GM19099 (cell line): ENCODE measurements around the gene RAP1GDS1.

Source experiments
- POLR2A ChIP-seq: IDR thresholded peaks from 3 replicates; pipeline ENCODE4 v1.6.1; 2011; ENCODE audit warnings: low read depth; ENCODE audit not compliant: insufficient read length; ENCODE audit errors: extremely low read depth

The RAP1GDS1 gene

DNA sequence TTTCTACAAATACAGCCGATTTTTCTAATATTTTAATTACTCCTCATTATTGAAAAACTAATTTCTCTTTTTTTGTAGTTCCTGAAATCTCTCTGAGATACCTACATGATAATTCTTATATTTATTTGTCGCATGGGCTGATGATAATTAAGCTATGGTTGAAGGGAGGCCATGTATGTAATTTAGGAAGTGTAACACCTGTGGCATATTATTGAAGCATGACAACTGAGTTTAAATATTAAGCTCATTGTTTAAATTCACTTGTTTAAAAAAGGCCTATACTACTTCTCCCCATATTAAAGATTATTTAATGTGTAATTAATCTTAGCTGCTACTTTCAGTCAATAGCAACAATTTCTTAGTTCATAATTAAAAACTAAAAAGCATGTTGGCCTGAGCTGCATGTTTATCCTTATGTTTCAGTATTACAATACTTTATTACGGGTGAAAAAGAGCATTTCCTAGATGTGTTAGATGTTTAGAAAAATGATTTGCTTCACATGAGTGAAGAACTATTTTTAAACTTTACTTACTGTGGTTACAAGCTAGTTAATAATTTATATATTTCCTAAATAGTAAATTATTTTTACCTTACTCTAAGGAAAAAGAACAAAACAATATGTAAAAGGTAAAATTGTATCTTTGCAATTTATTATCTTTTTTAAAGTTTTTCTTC, 122.4 kb downstream of the RAP1GDS1 start:
- no peak for TF ChIP-seq POLR2A

DNA sequence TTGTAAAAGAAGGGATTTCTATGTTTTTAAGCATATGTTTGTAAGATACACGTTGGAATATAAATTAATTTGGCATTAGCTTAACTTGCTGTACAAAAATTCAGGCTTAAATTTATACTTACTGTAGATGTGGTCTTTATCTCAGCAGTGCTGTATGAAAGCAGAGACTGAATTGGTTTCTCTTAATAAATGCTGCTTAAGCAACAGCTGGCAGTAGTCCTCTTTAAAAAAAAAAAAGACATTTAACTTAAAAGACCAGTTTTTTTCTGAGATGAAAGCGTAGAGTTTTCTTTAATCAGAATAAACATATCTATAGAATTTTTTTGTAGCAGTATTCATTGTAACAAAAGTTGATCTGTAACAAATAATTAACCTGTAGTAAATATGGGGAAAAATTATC, 124.6 kb downstream of the RAP1GDS1 start:
- no peak for TF ChIP-seq POLR2A

GRCh38 chr4:98387345-98388026, 126.3 kb downstream of the RAP1GDS1 start:
- no peak for TF ChIP-seq POLR2A

GRCh38 chr4:98394134-98394533, 132.9 kb downstream of the RAP1GDS1 start:
- no peak for TF ChIP-seq POLR2A

GRCh38 chr4:98399915-98400314, 138.7 kb downstream of the RAP1GDS1 start:
- no peak for TF ChIP-seq POLR2A

DNA sequence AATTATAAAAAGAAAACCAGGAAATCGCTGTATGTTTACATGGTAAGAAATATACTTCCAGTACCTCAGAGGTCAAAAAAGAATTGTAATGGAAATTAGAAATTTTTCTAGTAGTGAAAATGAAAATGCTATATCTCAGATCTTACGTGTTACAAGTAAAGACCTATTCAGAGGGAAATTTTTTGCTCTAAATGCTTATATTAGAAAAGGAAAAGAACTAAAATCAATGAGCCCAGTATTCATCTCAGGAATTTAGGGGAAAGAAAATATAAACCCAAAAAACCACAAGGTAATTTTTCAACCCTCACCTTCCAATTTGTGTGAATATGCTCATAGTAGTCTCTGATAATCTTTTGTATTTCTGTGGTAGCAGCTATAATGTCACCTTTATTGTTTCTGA, 145.6 kb downstream of the RAP1GDS1 start:
- TF ChIP-seq POLR2A = no peak

- TF ChIP-seq POLR2A = no peak
Measured at GRCh38 chr4:98411731-98412130, 150.5 kb downstream of the RAP1GDS1 start.

DNA sequence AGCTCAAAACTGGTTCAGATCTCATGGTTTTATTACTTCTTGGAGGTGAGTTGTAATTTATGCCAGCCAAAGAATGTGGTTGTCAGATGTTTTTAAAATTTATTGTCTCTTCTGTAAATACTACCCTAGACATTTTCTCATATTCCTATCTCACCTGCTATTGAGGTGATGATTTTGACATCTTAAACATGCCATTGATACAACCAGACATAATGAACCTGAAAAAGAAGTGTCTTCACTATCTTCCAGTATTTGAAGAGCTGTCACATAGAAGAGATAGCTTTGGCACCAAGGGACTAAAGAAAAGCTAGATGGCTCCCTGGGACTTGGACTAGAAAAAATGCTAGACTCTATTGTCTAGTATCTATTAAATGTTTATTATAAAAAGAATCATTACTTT, 155.7 kb downstream of the RAP1GDS1 start:
- no peak for TF ChIP-seq POLR2A

- TF ChIP-seq POLR2A = no peak
Measured at GRCh38 chr4:98421111-98421510, 159.9 kb downstream of the RAP1GDS1 start.

DNA sequence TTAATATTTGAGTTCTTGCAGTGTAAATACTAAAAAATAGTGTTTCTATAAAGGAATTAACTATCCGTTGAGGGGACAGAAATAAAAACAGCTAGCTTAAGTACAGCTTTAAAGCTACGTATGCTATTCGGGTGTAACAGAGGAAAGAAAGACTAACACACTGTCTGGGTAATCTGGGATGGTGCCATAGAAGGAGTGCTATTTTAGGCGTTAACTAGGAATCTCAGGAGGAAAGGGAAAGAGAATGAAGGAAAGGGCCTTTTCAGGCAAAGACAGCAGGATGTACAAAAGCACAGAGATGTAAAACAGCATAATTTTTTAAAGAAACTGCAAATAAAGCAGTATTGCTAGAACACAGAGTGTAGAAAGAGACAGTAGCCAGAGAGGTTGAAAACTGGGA, 161.8 kb downstream of the RAP1GDS1 start:
- no peak for TF ChIP-seq POLR2A

DNA sequence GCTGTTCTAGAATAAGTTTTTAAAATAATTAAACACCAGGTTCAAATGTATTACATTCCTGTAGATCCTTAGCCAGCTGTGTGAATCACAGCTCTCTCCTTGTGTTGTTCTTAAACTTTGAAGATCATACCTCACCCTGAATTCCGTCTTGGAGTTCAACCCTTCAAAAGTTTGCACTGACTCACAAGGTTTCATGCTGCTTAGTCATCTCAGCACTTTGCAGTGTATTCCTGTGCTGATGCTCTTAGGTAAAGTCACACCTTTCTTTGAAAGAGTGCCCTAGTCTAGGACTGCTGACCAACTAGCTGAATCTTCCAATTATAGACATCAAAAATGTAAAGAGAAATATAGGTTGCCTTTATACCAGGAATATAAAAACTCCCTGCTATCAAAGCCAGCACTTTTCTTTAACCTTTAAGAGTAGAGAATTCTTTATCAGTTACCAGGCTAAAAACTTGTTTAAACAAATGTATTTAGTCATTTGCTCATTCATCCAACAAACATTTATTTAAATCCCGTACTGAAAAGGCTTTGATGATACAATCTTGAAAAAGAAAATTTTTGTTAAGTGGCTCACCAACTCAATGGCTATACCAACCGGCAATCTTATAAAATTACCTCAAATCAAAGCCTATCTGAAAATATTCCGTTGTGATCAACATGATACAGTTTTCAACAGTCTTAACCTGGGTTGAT, 169.7 kb downstream of the RAP1GDS1 start:
- TF ChIP-seq POLR2A = no peak

DNA sequence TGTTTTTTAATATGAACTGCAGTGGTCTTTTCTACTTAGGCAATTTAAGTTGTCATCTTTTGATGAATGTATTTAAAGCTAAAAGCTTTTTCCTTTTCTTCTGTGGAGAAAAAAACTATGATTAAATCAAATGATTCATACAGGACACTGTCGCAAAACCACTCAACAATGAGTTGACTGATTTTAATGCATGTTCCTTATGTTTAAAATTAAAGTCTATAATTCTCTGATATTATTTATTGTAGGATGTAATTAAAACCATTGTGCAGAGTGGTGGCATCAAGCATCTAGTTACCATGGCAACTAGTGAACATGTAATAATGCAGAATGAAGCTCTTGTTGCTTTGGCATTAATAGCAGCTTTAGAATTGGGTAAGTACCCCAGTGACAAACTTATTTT, 172.5 kb downstream of the RAP1GDS1 start:
- TF ChIP-seq POLR2A = no peak

DNA sequence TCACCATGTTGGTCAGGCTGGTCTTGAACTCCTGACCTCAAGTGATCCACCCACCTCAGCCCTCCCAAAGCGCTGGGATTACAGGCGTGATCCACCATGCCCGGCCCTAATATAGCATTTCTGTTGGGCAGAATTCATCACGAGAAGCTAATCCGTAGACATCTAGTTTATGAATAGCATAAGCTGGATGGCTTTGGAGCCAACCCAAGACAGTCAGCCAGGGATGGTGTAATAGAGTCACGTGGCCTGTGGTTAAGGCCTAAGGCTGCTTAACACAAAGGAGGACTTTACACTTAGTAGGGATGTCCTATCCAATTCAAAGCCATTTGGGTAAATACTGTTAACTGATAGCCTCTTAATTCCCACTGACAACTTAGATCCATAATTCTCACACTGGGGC, 173.6 kb downstream of the RAP1GDS1 start:
- TF ChIP-seq POLR2A = no peak

- TF ChIP-seq POLR2A = no peak
Measured at GRCh38 chr4:98444371-98444770, 183.2 kb downstream of the RAP1GDS1 start.

DNA sequence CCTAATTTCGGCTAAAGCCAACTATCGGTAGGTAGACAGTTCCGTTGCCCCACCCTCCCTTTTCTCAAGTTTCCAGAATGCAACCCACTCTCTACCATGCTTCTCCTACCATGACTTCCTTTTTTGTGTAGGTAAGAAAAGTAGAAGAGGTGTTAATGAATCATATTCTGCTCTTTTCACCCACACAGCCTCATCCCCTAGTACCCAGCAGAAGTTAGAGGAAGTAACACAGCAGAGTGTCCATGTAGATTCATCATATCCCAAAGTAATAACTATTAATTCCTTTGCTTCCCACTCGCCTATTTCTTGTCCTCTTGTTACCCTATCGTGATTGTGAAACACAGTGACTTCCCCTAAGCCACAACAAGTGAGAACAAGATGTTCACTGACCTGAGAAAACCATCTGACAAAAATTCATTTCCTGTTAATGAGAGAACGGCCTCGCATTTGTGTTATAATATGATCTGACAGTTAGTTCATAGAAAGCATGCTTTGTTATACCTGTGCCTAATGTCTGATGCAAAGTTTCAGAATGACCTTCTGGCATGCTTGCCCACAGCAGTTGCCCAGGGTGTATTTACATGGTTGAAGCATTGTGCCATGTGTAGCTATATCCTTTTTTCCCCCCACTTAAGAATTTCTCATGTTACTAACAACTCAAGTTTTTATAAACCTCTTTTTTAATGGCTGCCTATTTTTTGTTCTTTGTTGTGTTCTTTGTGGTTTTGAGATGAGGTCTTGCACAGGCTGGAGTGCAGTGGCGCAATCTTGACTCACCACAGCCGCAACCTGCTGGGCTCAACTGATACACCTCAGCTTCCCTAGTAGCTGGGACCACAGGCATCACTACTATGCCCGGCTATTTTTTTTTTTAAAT, 185.6 kb downstream of the RAP1GDS1 start:
- TF ChIP-seq POLR2A = no peak
